ENCODE results near the gene TAMM41.
"Not testable (repeated sequence)": the region's sequence is repeated elsewhere in the genome, so short reads cannot be mapped to it uniquely, and the experiment has no call there.

TAMM41 gene

DNA sequence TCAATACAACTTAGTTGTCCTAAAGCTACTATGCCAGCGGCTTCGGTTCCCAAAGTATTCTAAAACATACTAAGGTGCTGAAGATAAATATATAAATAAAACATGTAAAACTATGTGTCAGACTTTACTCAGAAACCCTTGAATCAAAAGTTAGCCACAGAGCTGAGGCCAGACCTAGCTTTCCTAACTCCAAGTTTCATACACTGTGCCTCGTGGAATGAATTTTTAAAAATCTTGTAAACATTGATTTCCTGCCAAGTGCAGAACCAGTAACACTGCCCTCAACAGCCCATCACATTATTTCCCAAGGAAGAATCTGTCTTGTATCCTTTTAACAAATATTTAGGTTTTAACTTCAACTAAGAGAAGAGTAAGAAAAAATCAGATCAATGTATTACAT lies 36.4 kb downstream of the TAMM41 start:
- DNase-seq: no peak

DNA sequence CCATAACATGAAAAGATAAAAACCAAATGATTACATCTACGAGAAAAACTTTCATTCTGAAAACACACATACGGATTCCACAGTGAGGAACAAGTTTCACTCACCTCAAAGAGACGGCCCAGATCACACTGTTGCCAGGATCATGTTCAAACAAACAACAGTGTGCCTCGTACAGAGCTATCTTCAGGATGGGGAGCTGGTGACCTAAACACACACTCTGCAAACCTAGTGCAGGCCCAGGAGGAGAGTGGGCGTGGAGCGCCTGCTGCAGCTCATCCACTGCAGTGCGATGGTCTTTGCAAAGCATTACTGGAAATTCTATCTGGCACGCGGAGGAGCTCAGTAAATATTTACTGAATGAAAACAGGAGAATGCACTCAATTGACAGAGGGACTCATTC lies 38.5 kb downstream of the TAMM41 start:
- DNase-seq: no peak

DNA sequence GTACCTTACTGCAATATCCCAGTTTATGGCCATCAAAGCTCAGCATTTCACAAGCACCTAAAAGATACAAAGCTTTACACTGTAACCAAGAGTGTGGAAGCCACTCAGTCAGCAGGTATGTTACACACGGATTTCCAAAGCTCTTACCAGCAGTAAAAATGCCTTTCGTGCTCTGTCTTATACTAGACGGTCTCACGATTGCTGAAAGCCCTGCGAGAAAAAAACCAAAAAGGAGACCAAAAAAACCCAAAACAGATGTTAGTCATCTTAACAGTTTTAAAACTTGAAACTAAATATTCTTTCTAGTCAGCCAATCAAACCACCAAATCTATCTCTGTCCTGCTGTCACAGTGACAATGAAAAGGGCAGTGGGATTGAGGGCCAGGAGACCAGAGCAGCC lies 39.0 kb downstream of the TAMM41 start:
- DNase-seq: no peak

DNA sequence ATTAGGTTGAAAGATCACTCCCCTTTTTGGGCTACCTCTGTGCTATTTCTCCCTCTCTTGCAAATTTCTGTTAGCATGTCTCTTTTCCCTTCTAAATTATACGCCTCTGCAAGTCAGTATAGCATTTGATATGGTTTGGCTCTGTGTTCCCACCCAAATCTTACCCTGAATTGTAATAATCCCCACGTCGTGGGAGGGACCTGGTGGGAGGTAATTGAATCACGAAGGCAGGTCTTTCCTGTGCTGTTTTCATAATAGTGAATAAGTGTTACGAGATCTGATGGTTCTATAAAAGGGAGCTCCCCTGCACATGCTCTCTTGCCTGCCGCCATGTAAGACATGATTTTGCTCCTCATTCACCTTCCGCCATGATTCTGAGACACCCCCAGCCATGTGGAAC lies 41.0 kb downstream of the TAMM41 start:
- DNase-seq: no peak

DNA sequence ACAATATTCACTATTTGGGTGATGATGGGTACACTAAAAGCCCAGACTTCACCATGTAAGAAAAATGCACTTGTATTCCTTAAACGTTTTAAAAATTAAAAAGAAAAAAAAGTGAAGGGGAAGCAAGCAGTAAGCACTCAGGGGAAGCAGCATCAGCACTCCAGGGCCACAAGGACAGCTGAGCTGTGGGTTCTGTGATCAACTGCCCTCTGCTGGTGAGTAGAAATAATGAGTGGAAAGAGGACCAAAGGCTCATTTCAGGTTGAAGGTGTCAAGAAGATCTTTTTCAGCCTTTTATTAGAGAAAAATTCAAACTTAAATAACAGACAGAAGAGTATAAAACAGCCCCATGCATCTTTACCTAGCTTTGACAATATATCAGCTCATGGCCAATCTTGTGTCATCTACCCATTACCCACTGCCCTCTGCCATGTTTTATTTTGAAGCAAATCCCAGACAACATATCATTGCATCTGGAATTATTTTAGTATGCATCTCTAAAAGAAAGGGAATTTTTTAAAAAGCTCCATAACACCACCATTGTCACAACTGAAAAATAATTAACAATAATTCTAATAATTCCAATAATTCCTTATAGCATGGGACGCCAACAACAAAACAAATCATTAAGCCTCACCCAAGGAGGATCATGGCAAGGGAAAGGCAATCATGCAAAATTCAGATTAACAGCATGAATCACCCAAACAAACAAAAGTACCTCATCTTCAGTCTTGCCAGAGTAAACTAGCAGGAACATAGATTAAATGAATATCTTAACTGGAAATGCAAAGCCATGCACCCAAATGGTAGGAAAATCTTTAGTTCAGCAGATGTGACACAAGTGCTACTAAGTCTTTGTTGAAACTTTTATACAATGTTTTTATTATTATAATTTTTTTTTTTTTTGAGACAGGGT lies 42.5 kb downstream of the TAMM41 start:
- DNase-seq: peak; percentile 83

DNA sequence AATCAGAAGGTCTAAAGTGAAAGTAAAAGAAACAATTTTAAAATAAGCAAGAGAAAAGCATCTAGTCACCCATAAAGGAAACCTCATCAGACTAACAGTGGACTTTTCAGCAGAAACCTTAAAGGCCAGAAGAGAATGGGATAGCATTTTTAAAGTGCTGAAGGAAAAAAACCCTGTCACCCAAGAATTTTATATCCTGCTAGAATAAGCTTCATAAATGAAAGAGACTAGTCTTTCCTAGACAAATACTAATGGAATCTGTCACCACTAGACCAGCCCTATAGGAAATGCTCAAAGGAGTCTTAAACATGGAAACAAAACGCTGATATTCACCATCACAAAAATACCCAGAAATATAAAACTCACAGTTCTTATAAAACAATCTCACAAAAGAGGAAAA lies 46.9 kb downstream of the TAMM41 start:
- DNase-seq: no peak

DNA sequence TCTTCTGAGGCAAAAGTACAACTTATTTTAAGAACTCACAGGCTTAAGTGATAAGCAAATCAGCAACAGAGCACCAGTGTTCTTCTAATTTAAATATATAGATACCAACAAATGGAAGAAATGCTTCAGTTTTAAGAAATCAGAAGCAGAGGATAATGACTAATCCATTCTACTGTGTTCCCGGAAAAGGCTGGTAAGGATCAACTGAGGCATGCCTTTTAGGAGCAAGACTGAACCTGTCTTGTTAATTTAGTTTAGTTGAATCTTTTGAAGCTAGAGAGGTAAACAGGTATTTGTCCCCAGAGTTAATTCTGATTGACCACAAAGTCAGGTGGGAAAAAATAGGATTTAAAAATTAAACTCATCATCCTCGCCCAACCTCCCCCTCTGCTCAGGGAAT lies 51.8 kb downstream of the TAMM41 start:
- DNase-seq: no peak

DNA sequence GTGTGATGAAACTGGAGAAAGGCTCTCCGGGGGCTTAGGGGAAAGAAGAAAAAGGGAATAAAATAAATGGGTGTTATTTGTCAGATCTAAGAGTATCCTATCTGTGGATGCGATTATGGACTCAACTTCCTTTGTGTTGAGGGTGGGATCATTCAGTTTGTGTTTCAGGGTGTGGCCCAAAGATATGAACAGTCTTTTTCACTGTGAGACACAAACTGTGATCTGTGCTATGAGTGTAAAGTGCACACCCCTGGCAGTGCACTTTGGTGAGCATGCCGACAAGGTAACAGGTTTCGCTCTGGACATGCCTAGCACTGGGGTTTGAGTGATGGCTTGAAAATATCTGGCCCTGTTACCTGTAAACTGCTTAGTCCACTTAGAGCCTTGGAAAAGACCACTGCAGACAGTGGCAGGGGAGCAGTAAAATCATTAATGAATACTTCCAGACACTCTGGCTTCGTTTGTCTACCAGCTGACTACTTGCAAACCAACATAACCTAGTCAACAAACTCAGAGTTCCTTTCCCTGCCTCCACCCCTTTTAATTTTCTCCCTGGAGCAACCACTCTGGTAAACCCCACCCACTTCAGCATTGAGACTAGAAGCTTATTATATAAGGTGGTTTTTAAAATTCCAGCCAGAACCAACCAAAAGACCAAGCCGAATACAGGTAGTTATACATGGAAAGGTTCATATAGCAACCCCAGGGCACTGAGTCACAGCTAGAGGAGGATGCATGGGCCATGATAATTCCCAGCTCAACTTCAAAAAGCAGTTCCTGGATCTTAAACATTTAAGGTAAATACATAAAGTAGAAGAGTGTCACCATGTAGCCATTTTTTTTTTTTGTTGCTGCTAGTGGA lies 55.1 kb downstream of the TAMM41 start:
- peak; percentile 18 for DNase-seq

DNA sequence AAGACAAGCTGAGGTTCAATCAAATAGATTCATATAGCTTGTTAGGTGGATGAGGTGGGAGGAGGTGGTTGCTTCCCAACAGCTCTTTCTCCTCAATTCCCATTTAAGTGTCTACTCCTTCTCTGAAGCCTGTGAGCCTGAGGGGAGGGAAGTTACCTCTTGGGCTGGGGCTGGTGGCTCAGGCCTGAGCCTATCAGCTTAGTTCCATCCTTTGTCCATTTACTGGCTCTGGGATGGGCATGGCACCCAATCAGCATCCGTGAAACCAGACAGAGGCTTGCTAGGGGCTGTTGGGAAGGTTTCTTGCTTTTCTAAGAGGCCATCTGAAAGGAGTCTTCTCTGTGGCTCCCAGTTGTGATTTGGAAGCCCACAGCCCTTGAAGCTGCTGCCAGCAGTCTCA lies 57.3 kb downstream of the TAMM41 start:
- no peak for DNase-seq

DNA sequence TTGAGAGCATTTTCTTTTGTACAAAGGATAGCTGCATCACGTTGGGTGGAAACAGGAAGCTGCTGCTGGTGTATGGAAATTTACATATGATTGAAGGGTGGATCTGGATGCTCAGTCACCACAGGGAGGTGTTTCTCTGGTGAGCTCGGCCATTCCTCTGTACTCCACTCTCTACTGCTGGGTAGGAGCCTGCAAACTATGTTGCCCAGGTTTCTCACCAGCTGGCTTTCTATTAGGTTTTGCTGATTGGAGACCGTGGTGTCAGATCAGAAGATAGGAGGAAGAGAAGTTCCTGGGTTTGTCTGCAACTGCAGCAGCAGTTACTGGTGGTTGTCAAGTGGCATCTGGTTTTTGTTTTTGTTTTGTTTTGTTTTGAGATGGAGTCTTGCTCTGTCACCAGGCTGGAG lies 61.7 kb downstream of the TAMM41 start:
- peak; percentile 51 for DNase-seq

DNA sequence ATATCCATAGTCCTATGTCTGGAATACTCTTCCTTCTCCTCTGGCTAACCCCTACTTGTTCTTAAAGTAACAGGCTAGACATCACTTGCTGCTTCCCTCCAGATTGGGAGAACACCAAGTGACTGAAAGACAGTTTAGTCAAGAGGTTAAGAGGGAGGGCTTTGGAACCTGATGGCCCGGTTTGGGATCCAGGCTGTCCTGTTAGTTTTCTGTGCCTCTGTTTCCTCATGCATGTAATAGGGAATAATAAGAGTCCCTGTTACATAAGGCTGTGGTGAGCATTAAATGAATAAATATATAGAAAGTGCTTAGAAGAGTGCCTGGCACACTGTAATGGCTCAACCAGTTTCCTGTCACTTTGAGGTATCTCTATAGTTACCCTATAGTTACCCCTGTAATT lies 66.3 kb downstream of the TAMM41 start:
- no peak for DNase-seq

DNA sequence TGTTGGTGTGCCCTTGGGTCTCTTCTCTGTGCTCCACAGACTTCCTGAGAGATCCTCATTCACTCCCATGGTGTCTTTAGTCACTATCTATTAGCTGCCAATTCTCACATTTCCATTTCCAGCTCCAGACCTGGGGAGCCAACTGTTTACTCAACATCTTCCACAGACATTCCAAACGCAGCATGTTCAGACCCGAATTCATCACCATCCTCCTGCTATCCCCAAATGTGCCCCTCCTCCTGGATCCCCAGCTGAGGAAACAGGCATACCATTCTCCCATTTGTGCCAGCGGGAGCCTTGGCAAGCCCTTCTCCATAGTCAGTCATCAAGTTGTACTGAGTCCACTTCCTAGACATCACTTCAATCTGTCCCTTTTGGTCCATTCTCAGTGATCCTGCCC lies 67.1 kb downstream of the TAMM41 start:
- DNase-seq: no peak

DNA sequence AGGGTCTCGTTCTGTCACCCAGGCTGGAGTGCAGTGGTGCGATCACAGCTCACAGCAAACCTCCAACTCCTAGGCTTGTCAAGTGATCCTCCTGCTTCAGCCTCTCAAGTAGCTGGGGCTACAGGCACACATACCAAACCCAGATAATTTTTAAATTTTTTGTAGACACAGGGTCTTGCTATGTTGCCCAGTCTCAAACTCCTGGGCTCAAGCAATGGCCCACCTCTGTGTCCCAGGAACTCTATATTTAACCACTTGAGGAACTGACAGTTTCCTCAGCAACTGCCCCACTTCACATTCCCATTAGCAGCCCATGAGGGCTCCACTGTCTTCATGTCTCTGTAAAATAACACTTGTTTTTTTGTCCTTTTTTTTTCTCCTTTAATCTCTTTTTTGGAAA lies 68.4 kb downstream of the TAMM41 start:
- no peak for DNase-seq

DNA sequence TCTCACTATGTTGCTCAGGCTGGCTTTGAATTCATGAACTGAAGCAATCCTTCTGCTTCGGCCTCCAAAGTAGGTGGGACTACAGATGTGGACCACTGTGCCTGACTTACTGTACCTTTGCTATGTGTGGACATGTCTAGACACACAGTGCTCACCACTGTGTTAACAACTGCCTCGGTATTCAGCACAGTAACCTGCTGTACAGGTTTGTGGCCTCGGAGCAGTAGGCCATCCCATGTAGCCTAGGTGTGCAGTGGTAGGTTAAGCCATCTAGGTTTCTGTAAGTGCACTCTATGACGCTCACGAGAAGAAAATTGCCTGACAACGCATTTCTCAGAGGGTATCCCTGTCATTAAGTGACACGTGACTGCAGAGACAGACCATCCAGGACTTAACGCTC lies 70.3 kb downstream of the TAMM41 start:
- DNase-seq: no peak

DNA sequence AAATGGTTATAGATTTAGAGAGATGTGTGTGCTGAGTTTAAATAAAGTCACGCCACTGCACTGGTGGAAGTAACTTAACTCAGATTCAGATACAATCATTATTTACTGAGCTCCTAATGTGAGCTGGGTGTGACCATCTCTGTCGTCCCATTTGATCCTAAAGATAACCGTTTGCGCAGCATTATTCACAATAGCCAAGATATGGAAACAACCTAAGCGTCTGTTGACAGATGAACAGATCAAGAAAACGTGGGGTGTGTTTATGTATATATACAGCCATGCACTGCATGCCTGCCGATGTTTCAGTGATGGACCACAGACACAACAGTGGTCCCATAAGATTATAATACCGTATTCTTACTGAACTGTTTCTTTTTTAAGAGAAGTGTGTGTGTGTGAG lies 71.2 kb downstream of the TAMM41 start:
- no peak for DNase-seq

DNA sequence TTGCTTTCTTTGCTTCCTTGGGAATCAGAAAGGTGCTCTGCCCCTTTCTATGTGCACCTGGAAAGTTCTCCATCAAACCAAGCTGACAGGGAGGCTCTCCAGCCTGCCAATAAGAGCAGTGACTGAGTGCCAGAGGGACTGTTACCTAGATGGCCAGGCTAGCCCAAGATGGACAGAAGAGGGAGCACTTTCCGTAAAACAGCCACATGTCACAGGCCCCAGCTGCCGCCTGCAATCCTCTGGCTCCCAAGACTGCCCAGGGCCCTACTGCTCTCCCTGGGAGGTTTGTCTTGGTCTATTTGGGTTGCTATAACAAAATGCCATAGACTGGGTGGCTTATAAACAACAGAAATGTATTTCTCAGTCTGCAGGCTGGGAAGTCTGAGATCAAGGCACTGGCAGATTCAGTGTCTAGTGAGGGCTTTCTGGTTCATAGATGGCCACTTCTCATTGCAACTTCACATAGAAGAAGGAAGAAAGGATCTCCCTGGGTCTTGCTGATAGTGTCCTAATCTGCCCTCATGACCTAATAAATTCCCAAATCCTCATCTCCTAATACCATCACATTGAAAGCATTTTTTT lies 72.3 kb downstream of the TAMM41 start:
- DNase-seq: peak; percentile 57

DNA sequence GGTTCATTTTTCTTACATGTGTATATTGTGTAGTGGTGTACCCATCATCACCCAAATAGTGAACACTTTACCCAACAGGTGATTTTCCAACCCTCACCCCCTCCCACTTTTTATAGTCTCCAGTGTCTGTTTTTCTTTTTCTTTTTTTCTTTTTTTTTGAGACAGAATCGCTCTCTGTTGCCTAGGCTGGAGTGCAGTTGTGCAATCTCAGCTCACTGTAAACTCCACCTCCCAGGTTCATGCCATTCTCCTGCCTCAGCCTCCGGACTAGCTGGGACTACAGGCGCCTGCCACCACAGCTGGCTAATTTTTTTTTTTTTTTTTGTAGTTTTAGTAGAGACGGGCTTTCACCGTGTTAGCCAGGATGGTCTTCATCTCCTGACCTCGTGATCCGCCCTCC lies 74.8 kb downstream of the TAMM41 start:
- DNase-seq: not testable (repeated sequence)

DNA sequence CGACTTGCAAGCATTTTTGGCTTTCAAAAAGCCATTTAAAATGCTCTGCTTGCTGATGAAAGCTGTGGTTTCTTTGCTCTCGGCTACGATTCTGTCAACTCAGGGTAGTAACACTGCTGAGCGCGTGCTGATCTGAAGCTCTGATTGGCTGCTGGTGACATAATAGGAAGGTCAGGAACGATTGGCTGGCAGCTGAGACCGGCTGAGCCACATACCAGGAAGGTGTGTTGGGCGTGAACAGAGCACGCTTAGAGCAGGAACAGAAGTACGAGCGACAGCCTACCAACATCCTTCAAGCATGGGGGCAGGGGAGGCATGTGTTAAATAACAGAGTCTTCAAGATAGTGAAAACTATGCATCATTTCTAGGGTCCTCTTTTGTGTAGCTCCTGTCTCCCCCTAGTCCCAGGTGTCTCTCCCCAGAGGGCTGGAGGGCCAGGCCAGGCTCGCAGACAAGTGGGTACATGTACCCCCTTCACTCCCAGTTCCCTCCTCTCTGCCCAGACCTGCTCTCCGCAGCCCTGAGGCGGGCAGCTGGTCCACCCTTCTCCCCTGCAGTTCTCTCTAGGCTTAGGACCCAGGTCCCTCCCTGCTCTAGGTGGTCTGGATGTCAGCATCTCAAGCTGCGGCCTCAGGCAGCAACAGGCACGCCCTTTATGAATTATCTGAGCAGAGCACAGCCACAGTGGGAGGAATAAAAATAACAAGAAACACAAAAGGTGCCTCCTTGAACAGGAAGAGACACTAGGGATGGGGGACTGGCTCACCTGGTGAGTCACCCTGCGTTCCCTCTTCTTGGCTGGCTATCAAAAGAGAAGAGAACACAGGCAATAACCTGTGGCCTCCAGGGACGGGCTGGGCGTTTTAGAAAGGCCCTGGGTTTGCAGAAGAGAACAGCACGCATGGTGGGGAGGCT lies 76.0 kb downstream of the TAMM41 start:
- DNase-seq: peak; percentile 94

DNA sequence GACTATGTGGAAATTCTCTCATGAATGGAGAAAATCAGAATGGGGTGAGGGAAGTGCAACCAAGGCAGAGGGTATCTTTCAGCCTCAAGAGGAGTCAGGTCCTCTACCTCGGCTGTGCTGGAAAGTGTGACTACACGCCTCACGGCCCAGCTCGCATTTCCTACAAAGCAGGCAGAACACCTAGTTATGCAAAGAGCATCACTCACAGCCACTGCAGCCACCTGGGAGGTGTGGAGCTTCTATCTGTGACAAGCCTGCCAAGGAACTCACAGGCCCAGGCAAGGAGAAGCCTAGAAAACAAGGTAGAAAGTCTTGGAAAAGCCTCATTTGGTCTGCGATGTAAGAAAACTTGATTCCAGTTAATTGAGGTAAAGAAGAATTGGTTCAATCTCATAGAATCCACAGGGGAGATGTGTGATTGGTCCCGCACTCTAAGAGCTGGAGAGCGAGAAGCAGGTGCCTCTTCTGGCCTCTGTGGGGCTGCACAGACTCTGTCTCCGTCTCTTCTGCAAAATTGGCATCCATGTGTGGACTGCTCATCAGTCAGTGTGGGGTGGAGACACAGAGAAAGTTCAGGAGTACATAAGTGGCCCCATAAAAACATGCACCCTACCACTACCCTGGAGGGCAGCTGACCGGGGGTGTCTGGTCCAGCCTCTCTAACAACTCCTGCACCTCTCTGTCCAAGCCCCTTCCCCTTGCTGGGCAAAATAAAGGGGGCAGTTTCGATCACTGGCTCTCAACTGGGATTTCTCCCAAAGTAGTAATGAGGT lies 76.8 kb downstream of the TAMM41 start:
- DNase-seq: no peak

DNA sequence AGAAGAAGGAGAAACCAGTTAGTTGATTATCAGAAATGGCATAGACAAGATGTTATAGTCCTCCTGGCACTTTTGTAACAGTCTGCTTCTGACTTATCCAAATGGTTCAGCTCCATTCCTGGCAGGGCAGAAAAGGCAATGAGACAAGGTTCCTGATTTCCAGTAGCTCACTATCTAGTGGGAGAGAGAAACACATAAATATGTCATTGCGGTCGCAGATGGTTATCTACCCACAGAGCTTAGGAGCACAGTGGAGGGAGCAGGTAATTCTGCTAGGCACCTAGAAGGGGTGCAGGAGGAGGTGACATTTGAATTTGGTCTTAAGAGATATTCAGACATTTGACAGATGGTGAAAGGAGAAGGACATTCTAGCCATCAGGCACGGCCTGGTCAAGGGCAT lies 78.1 kb downstream of the TAMM41 start:
- DNase-seq: no peak

DNA sequence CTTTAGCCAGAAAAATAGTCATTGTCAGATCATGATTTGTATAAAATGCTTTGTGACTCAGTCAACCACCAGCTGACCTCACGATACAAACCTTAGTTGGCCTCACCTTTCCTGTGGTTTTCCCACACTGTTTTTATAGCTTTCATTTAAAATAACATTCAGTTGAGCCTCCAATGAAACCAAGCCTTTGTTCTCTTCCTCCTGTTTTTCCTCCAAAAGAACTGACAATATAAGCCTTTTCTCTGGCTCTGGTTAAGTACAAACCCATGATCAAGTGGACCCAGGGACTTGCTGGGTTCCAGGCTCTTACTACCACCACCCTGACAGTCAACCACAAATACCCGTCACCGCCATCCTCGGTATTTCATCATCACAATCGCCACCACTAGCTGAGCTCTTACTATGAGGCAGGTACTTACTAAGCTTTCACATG lies 81.7 kb downstream of the TAMM41 start:
- DNase-seq: peak; percentile 33

DNA sequence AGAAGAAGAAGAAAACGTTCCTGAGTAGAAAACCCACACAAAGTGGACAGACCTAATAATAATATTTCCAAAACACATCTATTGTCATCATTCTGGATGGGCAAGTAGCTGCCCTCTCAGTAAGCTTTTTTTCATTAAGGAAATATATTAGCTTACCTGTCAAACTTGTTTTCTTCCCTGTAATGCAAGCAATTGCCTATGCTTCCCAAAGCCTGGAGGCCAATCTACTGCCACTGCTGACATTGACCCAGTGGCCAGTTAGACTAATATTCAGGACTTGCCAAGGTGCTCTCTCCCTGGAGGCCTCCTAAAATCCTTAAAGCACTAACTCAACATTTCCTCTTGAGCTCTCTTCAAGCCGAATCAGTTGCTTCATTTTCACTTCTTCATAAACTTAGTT lies 86.7 kb downstream of the TAMM41 start:
- no peak for DNase-seq

All from hematopoietic multipotent progenitor cell treated with erythropoietin and hydrocortisone succinate and interleukin-3 and kit ligand, for 4 days (in vitro differentiated cells).